ENCODE data around the gene ALPP.

The ALPP gene

GRCh38 chr2:232410238-232410900 lies 31.8 kb downstream of the ALPP start:
- TF ChIP-seq, protein P1, sequence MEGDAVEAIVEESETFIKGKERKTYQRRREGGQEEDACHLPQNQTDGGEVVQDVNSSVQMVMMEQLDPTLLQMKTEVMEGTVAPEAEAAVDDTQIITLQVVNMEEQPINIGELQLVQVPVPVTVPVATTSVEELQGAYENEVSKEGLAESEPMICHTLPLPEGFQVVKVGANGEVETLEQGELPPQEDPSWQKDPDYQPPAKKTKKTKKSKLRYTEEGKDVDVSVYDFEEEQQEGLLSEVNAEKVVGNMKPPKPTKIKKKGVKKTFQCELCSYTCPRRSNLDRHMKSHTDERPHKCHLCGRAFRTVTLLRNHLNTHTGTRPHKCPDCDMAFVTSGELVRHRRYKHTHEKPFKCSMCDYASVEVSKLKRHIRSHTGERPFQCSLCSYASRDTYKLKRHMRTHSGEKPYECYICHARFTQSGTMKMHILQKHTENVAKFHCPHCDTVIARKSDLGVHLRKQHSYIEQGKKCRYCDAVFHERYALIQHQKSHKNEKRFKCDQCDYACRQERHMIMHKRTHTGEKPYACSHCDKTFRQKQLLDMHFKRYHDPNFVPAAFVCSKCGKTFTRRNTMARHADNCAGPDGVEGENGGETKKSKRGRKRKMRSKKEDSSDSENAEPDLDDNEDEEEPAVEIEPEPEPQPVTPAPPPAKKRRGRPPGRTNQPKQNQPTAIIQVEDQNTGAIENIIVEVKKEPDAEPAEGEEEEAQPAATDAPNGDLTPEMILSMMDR (IDR thresholded peaks at IDR 0.05; ENCODE audit: borderline replicate concordance, extremely low read depth, low read length, poor library complexity, severe bottlenecking) = no peak
- no peak for TF ChIP-seq EZH2 (IDR thresholded peaks at IDR 0.05; ENCODE audit: borderline replicate concordance, low read depth, low read length, severe bottlenecking)
- H3K27ac ChIP-seq (ENCODE audit: low read length) = no peak overlapping the region
- H3K36me3 ChIP-seq (ENCODE audit: insufficient read depth, low read length) = no peaks in the 10 kb centered on the region
- H3K4me3 ChIP-seq (ENCODE audit: low read depth in 1 of 2, low read length in 2 of 2) = no peak overlapping the region
- no peak overlapping the region for H3K4me2 ChIP-seq (ENCODE audit: insufficient read depth, low read length)
- H3K27me3 ChIP-seq (ENCODE audit: insufficient read depth, low read length, poor library complexity) = no peaks in the 10 kb centered on the region
- no peaks in the 10 kb centered on the region for H4K20me1 ChIP-seq (ENCODE audit: insufficient read depth, low read length)
- no peak for ATAC-seq (ENCODE audit: insufficient read depth, low read depth)
- no peaks in the 10 kb centered on the region for H3K4me1 ChIP-seq (ENCODE audit: insufficient read depth, low read length)
- no peak overlapping the region for H2AFZ ChIP-seq (ENCODE audit: low read depth, low read length)
- H3K9me3 ChIP-seq (ENCODE audit: insufficient read depth, low read length, severe bottlenecking) = no peaks in the 10 kb centered on the region
- no peak overlapping the region for H3K9ac ChIP-seq (ENCODE audit: low read depth, low read length)
- no peak for DNase-seq
- H3K79me2 ChIP-seq (ENCODE audit: insufficient read depth, low read length) = no peaks in the 10 kb centered on the region

DNA sequence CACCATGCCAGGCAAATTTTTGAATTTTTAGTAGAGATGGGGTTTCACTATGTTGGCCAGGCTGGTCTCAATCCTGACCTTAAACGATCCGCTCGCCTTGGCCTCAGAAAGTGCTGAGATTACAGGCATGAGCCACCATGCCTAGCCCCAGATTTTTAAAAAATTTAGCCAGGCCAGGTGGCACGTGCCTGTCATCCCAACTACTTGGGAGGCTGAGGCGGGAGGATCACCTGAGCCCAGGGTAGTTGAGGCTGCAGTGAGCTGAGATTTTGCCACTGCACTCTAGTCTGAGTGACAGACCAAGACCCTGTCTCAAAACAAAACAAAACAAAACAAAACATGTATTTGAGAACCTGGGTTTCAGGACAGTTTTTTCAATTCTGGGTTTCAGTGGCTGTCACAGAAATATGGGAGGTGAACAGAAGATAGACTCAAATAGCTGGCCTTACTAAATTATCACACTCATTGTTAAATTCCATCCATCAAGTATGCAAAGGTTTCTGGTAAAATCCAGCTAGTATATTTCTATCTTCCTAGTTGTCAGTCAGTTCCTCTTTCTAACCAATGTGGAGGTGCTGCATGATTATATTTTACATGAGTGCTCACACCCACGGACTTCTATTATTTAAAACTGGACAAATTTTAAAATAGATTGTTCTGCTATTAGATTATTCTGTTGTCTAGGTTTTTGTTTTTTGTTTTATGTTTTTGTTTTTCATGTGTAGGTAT lies 33.5 kb downstream of the ALPP start:
- Histone ChIP-seq H3K27ac (ENCODE audit: low read length) (no peak overlapping the region), H3K9me3 (ENCODE audit: insufficient read depth, low read length, severe bottlenecking) (no peaks in the 10 kb centered on the region), H3K4me3 (ENCODE audit: low read depth in 1 of 2, low read length in 2 of 2) (no peak overlapping the region), H3K27me3 (ENCODE audit: insufficient read depth, low read length, poor library complexity) (no peaks in the 10 kb centered on the region), H2AFZ (ENCODE audit: low read depth, low read length) (no peak overlapping the region), H3K36me3 (ENCODE audit: insufficient read depth, low read length) (no peaks in the 10 kb centered on the region), H3K79me2 (ENCODE audit: insufficient read depth, low read length) (no peaks in the 10 kb centered on the region), H3K4me2 (ENCODE audit: insufficient read depth, low read length) (no peak overlapping the region), H3K4me1 (ENCODE audit: insufficient read depth, low read length) (no peaks in the 10 kb centered on the region), H4K20me1 (ENCODE audit: insufficient read depth, low read length) (no peaks in the 10 kb centered on the region), H3K9ac (ENCODE audit: low read depth, low read length) (no peak overlapping the region)
- no peak for ATAC-seq (ENCODE audit: insufficient read depth, low read depth)
- no peak for DNase-seq
- TF ChIP-seq, protein P1 (IDR thresholded peaks at IDR 0.05; ENCODE audit: borderline replicate concordance, extremely low read depth, low read length, poor library complexity, severe bottlenecking) = no peak
- no peak for TF ChIP-seq EZH2 (IDR thresholded peaks at IDR 0.05; ENCODE audit: borderline replicate concordance, low read depth, low read length, severe bottlenecking)

- TF ChIP-seq, protein P1 (IDR thresholded peaks at IDR 0.05; ENCODE audit: borderline replicate concordance, extremely low read depth, low read length, poor library complexity, severe bottlenecking) = no peak
- TF ChIP-seq EZH2 (IDR thresholded peaks at IDR 0.05; ENCODE audit: borderline replicate concordance, low read depth, low read length, severe bottlenecking) = no peak
- Histone ChIP-seq H3K4me1 (ENCODE audit: insufficient read depth, low read length) (no peaks in the 10 kb centered on the region), H3K4me3 (ENCODE audit: low read depth in 1 of 2, low read length in 2 of 2) (no peak overlapping the region), H3K36me3 (ENCODE audit: insufficient read depth, low read length) (no peaks in the 10 kb centered on the region), H3K9me3 (ENCODE audit: insufficient read depth, low read length, severe bottlenecking) (no peaks in the 10 kb centered on the region), H3K4me2 (ENCODE audit: insufficient read depth, low read length) (no peak overlapping the region), H3K79me2 (ENCODE audit: insufficient read depth, low read length) (no peaks in the 10 kb centered on the region), H4K20me1 (ENCODE audit: insufficient read depth, low read length) (no peaks in the 10 kb centered on the region), H3K9ac (ENCODE audit: low read depth, low read length) (no peak overlapping the region), H2AFZ (ENCODE audit: low read depth, low read length) (no peak overlapping the region), H3K27me3 (ENCODE audit: insufficient read depth, low read length, poor library complexity) (no peaks in the 10 kb centered on the region), H3K27ac (ENCODE audit: low read length) (no peak overlapping the region)
- DNase-seq = no peak
- ATAC-seq (ENCODE audit: insufficient read depth, low read depth) = no peak
Observed at GRCh38 chr2:232412986-232413385, 34.4 kb downstream of the ALPP start.
